NCI-H526 (cell line): ENCODE data around the gene SLC15A2.

Source experiments
- DNase-seq, 2 experiments: peaks; one replicate each; lab custom pipeline; 2025; lab: John Stamatoyannopoulos, UW

The SLC15A2 gene

DNA sequence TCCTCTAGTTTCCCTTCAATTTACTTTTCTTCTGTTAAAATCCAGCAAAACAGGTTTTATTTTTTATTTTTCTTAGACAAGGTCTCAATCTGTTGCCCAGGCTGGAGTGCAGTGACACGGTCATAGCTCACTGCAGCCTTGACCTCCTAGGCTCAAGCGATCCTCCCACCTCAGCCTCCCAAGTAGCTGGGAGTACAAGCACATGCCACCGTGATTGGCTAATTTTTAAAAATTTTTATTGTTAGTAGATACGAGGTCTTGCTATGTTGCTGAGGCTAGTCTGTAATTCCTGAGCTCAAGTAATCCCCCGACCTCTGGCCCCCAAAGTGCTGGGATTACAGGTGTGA is 86.2 kb downstream of the SLC15A2 start:
- DNase-seq, result no peak

- DNase-seq, result peak; percentile 16 to 28
These were observed 87.3 kb downstream of the SLC15A2 start for GRCh38 chr3:121981473-121981872.

- DNase-seq, result no peak
These were observed 91.6 kb downstream of the SLC15A2 start for GRCh38 chr3:121985846-121986245.

DNA sequence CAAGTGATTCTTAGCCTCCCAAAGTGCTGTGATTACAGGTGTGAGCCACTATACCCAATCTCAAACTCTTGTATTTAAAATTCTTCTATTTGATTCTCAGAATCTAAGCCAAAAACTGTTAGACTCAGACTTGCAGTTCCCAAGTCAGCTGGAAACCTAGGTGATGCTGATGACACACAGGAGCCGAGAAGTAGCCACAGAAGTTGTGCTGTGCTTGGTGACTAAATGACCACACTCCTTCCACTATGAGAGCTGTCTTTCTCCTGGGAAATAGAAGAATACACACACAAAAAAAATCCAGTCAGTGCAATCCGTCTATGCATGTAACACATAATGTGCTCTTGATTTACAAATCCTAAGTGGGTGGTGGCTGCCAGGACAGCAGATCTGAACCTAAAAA is 93.9 kb downstream of the SLC15A2 start:
- DNase-seq, result no peak

- peak in 1 of 2 experiments; percentile 25 for DNase-seq
These were observed 95.7 kb downstream of the SLC15A2 start for GRCh38 chr3:121989943-121990342.

- DNase-seq, result no peak
These were observed 98.7 kb downstream of the SLC15A2 start for GRCh38 chr3:121992601-121993560.
